ENCODE data around the gene ANO8.
"Not testable (repeated sequence)": the region's sequence is repeated elsewhere in the genome, so short reads cannot be mapped to it uniquely, and the experiment has no call there.

ANO8 gene

DNA sequence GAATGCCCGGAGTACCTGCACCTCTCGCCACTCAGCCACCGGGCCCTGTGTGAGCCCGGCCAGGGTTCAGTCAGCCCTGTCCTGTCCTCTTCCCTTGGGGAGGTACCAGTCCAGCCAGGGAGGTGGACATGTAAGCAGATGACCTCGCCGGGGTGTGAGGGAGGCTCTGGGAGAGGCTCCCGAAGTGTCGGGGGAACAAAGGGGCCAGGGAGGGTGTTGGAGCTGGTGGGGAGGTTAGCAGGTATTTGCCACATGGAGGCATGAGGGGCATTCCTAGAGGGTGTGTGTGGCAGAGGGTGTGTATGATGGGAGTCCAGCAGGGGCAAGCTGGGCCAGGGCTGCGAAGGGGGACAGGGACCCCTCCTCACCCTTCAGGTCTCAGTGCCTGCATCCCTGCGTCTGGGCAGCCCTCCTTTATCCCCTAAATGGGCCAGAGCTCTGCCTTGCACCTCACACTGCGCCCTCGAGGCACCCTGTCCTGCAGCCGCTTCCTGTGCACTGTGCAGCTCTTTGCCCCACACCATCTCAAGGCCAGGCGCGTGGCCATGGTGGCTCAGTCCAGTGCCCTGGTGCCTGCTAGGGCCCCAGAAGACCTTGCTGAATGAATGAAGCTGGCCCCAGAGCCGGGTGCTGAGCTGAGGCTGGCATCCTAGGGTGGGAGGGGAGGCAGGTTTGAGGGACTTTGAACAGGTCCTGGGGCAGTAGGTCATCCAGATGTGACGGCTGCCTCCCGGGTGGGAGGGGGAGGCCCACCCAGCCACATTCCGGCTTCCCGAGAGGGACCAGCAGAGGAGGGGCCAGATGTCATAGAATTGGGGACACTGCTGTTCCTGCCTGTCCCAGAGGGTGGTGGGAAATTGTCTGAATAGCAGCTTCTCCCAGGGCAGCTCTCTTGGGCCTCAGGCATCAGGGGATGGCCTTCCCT lies 22.2 kb downstream of the ANO8 start:
- DNase-seq (ENCODE audit: low read depth, low spot score), result no peak

DNA sequence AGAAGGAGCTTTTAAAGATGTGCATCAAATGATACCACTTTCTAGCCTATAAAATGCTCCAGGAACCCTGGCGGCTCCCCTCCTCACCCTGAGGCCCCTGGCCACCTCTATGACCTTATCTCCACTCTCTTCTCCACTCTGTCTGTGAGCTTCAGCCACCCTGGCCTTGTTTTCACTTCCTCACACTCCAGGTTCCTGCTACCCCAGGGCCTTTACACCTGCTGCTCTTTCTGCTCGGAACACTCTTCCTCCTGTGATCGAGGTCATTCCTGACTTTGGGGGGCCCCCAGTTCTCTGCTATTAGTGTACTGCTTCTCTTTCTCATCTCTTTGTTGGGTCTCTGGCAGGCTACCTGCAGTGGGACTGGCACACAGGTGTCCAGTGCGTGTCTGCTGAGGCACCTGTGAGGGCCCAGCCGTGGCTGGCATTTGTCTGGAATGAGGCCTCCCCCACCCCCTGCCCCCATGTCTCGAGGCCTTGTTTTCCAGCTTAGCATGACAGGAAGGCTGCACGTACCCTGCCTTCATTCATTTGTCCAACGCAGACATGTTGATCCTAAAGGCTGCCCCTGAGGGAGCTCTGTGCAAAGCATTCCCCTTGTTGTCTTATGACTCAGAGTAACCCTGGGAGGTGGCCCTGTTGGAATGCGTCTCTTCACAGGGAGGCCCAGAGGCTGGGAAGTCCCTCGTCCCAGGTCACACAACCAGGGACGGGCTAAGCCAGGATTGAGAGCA lies 23.0 kb downstream of the ANO8 start:
- DNase-seq (ENCODE audit: low read depth, low spot score), result no peak

DNA sequence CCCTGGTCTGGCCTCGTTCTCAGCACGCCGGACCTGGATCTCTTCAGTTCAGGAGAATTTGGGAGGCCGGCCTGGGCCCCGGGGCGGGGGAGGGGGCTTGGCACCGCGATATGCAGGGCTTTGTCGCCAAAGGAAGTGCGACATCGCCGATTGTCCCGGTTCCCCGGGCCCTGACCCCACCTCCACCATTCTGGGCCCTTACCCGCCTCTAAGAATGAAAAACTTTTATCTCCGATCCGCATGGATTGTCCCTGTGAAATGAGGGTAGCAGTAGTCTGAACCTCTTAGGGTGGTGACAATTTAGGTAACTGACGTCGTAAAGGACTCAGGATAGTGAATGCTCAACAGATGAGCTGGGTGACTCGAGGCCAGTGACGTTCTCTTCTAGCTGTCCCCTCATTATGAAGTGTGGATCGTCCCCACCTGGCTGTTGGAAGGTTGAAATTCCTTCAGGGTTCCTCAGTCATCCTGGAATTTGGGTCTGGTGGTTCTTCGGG lies 24.6 kb downstream of the ANO8 start:
- DNase-seq (ENCODE audit: low read depth, low spot score), result no peak

DNA sequence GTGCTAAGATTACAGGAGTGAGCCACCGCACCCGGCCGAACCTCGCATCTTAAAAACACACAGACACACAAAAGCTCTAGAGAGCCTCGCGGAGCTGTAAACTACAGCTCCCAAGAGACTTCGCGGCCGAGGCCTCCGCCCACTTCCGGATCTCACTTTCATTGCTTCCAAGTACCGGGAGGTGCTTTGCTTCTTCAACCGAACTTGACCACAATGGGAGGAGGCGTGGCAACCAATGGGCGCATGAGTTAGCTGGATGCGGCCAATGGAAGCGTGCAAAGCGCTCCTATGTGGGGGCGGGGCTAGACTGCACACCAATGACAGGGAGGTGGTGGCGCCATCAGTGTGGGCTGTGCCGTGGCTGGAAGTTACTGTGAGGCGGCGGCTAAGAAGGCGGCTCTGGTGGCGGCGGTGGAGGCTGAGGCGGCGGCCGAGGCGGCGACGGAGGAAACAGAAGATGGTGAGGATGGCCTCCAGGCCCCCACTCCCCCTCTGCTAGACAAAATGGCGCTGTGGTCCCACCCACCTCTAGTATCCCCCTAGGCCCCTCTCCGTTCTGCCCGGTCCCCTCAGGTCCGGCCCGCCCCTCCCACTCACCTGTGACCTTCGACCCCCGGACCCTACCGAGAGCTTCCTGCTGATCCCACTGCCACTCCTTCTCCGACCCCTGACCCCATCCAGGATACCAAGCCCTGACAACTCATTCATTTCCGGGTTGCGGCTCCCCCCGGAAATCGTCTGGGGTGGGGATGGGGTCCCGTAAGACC lies 25.3 kb downstream of the ANO8 start, which contains the start of gene DDA1:
Gene DDA1, plus strand, starts transcription at position 366 of the 767 bp plus-strand sequence. Its CDS starts 92 bp downstream, at position 458.
- peak; percentile 100 for DNase-seq (ENCODE audit: low read depth, low spot score)

DNA sequence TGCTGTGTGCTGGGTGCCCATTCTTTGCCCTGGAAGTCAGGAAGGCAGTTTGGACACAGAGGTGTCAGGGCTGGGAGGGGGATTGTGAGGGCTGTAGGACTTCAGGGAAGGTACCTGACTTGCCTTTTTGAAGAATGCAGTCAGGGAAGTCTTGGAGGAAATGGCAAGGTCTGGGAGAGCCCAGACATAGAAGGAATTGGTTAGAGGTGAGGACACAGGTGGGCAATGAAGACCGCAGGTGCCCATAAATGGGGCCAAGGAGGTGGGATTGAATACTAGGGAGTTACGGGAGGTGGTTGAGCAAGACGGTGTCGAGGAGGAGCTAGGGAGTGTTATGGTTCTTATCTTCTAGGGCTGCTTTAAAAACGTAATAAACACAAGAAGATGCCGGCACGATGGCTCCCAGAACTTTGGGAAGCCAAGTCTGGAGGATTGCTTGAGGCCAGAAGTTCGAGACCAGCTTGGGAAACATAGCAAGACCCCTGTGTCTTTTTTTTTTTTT lies 26.7 kb downstream of the ANO8 start:
- no peak for DNase-seq (ENCODE audit: low read depth, low spot score)

DNA sequence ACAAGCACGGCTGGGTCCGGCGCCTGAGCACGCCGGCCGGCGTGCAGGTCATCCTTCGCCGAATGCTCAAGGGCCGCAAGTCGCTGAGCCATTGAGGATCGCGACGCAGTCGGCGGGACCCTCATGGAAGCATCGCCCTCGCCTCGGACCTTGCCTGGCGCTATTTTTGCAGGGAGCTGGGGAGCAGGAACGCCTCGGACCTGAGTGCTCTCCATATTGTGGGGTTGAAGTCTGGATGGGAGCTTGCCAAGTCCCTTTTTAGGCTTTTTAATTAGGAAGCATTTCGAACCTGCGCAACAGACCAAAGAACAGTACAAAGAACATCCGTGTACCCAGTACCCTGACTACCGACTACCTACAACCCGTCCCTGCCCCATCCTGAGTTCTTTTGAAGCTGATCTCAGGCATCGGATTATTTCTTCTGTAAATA lies 28.4 kb downstream of the ANO8 start:
- no peak for DNase-seq (ENCODE audit: low read depth, low spot score)

DNA sequence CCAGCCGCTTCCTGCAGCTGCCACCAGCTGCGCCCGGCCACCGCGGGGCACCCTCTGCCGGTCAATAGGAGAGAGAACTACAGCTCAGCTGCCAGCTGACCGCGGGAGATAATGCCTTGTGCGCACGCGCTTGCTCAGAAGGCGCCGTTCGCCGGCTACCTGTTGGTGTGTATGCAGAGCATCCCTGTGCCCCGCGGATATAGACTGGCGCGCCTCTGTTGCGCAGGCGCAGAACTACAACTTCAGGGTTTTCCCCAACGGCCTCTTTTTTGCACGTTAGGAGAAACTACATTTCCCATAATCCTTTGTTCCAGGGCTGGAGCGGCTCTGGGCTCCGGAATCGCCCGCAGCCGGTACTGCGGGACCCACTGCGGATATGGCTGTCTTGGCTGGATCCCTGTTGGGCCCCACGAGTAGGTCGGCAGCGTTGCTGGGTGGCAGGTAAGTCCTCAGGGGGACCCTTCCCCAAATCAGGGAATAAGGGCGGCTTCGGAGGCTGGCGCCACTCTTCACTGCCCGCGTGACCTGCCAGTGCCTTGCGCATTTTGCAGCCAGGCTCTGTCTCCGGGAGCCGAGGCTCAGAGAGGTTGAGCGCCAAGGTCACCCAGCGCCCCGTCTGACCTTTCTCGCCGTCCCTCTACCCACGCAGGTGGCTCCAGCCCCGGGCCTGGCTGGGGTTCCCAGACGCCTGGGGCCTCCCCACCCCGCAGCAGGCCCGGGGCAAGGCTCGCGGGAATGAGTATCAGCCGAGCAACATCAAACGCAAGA lies 29.0 kb downstream of the ANO8 start, which contains the start of gene MRPL34:
Gene MRPL34, plus strand, starts transcription at position 356 of the 768 bp plus-strand sequence. Its CDS starts 21 bp downstream, at position 377.
- peak; percentile 97 for DNase-seq (ENCODE audit: low read depth, low spot score)

DNA sequence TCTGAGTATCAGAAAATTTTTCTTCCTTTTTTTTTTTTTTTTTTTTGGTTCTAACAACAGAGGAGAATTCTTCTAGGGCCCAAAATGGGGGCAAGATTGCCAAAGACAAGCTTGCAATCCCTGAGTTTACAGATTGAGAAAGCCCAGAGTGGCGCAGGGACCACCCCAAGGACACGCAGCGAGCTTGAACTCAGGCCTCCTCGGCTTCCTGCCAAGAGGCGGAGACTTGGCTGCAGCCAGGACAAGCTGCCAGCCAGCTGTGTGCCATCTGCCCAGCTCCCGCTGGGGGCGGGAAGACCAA lies 29.5 kb downstream of the ANO8 start:
- no peak for DNase-seq (ENCODE audit: low read depth, low spot score)

DNA sequence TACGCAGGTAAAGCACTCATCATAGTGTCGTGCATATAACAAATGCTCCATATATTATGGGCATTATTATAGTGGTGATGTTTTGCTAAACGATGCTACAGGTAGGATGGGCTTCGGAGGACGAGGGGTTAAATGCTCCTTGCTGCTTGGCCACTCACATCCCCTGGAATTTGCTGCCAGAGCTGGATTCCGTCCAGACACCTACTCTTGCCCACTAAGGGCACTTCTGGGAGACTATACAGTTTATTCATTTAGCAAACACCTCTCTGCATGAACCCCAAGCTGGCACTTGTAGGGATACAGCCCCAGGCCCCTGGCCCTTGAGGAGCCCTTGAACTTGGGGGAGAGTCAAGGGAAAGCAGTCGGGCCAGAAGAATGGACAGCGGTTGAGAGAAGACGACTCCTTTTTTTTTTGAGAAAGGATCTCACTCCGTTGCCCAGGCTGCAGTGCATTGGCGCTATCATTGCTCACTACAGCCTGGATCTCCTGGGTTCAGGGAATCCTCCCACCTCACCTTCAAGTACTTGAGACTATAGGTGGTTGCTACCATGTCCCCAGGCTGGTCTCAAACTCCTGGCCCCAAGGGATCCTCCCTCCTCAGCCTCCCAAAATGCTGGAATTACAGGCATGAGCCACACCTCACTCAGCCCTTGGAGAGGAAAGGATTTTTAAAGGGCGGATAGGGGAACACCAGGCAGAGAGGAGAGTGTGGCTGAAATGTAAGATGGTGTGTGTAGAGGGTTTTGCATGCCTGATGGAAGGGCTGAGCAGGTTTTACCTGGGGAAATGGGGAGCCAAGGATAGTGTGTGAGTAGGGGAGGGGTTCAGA lies 30.1 kb downstream of the ANO8 start:
- no peak for DNase-seq (ENCODE audit: low read depth, low spot score)

DNA sequence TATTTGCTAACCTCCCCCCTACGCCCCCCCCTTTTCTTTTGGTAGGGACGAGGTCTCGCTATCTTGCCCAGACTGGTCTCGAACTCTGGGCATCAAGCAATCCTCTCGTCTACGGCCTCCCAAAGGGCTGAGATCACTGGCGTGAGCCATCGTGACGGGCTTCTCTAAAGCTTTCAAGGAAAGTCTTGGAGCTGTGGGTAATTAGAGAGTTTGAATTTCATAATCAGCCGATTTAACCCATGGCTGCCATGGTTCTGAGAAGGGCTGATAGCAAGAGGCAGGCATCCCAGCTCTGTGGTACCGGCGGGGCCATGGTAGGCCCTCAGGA lies 30.8 kb downstream of the ANO8 start:
- no peak for DNase-seq (ENCODE audit: low read depth, low spot score)

DNA sequence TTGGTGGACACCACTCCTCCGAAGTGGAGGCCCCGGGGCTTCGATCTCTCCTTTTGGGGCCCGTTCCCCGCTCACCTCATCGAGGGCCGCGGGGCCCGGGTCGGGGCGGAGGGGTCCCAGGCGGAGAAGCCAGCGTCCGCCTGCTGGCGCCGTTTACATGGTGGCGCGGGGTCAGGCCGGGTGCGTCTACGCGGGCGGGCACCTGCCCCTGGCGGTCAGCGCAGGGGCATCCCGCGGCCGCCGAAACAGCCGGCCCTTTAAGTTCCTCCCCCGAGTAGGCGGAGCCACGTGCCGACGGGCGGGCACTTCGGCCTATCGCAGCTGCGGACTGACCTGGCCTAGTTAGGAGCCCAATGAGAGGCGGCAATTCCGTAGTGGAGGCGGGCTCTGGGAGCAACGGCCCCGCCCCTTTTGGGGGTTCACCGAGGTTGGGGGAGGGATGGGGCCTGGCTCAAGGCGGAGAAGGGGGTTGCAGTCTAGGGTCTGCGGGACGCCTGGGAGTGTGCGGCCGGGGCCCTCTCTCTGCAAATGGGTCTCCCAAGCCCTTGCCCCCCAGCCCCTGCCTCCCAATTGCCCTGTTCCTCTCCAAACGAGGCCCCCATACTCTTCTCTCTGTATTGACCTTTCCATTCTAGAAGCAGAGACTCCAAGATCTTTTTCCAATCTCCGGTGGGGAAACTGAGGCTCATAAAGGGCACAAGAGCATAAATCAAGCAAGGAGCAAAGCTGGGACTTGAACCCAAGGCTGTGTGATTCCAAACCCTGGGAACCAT lies 31.3 kb downstream of the ANO8 start, which contains the start of gene ABHD8:
Gene ABHD8, minus strand, starts transcription at position 259 of the 773 bp plus-strand sequence. CDS start 1,809 bp downstream, outside the sequence.
- peak; percentile 87 for DNase-seq (ENCODE audit: low read depth, low spot score)

DNA sequence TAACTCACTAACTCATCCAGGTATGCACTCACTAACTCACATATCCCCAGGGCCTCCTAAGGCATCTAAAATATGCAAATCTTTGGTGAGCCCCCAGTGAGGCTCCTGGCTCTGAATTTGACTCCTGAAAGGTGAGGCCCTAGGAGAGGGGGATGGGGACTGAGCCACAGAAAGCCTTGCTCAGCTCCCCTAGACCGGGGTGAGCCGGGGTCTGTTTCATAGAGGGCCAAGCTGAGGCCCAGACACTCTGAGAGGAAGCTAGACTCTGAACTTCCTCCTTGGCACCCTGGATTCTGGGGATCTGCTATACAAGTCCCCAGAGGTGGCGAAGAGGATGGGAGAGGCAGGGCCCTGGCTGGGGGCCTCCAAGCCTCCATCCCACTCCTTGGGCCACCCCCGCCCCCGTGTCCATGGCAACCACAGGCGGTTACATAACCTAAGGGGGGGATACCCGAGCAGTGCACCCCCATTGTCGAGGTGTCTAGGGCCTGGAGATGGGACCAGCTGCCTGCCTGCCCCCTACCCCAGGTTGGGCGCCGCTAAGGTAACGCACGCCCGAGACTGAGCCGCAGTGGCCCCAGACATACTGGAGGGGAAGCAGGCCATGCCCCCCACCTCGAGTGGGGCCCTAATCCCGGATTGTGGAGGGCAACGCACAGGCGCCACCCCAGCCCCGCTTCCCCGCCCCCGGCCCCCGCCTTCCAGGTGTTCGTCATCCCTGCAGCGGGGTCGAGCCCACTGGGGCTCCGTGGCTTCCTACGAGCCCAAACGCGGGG lies 32.1 kb downstream of the ANO8 start:
- DNase-seq (ENCODE audit: low read depth, low spot score), result no peak

DNA sequence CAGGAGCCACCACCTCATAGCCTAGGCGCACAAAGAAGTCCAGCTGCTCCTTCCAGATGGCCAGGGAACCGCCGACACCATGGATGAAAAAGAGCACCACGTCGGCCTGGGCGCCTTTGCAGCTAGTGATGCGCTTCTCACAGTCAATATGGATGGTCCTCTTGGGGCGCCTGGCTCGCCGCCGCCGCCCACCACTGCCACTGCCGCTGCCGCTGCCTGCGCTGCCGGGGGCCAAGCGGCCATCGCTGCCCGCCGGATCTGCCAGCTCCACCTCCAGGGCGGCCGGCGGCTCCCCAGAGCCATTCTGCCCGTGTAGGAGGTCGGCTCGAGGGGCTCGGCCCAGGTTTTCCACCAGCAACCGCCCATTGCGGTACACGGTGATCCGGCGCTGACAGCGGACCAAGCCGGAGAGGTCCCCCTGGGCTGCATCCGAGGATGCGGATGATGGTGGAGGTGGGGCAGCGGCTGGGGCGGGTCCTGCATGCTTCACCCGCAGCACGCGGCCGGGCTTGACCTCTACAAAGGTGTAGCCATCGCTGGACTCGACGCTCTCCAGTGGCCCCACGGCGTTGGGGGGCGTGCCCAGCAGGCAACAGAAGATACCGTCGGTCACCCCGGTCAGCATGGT lies 33.5 kb downstream of the ANO8 start:
- DNase-seq (ENCODE audit: low read depth, low spot score), result no peak

DNA sequence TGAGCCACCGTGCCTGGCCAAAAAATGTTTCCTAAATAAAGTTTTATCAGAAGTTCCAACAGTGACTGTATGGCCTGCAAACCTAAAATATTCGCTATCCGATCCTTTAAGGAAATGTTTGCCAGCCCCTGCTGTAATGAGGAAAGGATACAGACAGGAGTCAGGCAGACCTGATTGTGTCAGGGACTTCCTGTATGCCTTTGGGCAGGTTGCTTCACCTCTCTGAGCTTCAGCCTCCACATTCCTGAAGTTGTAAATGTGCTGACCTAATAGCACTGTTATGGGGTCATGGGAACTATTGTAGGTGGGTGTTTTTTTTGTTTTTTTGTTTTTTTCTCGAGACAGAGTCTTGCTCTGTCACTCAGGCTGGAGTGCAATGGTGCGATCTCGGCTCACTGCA lies 37.7 kb downstream of the ANO8 start:
- no peak for DNase-seq (ENCODE audit: low read depth, low spot score)

DNA sequence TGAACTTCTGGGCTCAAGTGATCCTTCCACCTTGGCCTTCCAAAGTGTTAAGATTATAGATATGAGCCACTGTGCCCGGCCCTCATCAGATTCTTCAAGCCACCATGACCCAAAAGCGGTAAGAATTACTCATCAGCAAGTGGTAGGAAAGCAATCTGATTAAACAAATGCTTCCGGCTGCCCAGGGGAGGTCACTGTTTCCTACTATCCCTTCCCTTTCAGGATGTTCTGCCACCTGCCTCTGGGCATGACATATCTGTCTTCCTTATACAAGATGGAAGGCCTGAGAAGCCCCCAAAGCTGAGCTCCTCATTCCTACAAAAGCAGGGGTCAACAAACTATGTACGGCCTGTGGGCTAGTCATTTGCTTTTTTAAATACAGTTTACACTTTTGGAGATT lies 38.4 kb downstream of the ANO8 start:
- no peak for DNase-seq (ENCODE audit: low read depth, low spot score)

DNA sequence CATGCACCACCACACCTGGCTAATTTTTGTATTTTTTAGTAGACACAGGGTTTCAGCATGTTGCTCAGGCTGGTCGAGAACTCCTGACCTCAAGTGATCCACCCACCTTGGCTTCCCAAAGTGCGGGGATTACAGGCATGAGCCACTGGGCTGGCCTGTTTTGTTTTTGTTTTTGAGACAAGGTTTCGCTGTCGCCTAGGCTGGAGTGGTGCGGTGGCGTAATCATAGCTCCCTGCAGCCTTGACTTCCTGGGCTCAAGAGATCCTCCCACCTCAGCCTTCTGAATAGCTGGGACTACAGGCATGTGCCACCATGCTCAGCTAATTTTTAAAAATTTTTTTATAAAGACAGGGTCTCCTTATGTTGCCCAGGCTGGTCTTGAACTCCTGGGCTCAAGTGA lies 39.1 kb downstream of the ANO8 start:
- DNase-seq (ENCODE audit: low read depth, low spot score), result not testable (repeated sequence)

DNA sequence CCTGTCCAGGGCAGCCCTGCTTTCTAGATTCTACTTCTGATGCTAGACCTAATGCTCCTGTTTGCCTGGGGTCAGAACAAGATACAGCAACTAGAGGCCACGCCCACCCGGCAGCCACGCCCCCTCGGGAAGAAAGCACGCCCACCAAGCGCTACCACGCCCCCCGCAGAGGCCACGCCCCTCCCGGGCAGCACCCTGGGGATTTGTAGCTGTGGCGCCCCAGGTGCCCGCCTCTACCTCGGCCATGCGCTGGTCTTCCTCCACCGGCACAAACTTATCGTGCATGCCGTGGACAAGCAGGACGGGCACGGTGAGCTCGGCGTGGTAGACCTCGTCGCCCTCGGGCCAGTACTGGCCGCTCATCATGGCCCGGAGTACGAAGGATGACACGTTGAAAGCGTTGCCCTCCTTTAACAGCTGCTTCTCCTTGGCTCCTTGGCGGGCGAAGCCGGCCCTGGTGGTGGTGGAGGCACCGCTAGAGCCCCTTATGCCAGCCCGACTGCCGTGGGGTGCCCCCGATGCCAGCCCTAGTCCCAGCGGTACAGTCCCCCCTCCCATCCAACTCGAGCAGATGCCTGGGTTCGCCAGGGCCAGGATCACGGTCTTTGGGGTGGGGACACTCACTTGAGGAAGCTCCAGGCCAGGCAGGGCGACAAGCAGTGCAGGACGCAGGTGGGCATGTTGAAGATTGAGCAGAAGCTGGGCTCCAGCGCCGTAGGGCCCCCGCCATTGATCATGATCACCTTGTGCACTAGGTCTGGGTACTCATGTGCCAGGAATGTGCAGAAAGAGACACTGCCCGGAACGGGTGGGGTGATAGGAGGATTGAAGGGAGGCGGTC lies 40.4 kb downstream of the ANO8 start:
- DNase-seq (ENCODE audit: low read depth, low spot score), result no peak

Data from smooth muscle cell of the brain vasculature (primary cell).